GM18868 (cell line): ENCODE data around the gene TPBGL.

Experiments
- ATAC-seq: cut with Tn5 transposase; IDR thresholded peaks from one replicate; pipeline ENCODE4 v1.9.1; 2021; ENCODE audit warnings: mild to moderate bottlenecking, moderate library complexity; ENCODE audit not compliant: unreplicated experiment

Gene TPBGL

GRCh38 chr11:75240311-75241035 is at the start of gene TPBGL:
TSS of gene TPBGL (plus strand) at chr11:75240774. CDS start at chr11:75241050, 276 bp downstream.
- no peak for ATAC-seq

GRCh38 chr11:75191330-75191717 is 49.2 kb upstream of the TPBGL start:
- no peak for ATAC-seq

- ATAC-seq: no peak
These were observed 47.3 kb upstream of the TPBGL start for GRCh38 chr11:75193271-75193670.

- ATAC-seq: no peak
These were observed 46.9 kb upstream of the TPBGL start for GRCh38 chr11:75193711-75194110.

- no peak for ATAC-seq
These were observed 46.4 kb upstream of the TPBGL start for GRCh38 chr11:75194147-75194546.

GRCh38 chr11:75195167-75195962 is 45.2 kb upstream of the TPBGL start:
- ATAC-seq: no peak

GRCh38 chr11:75196426-75196825 is 44.1 kb upstream of the TPBGL start:
- ATAC-seq: no peak

- no peak for ATAC-seq
These were observed 42.9 kb upstream of the TPBGL start for GRCh38 chr11:75197512-75198277.

GRCh38 chr11:75198278-75198973 is 42.1 kb upstream of the TPBGL start:
- no peak for ATAC-seq

GRCh38 chr11:75199412-75199955 is 41.1 kb upstream of the TPBGL start:
- no peak for ATAC-seq

GRCh38 chr11:75200051-75200450 is 40.5 kb upstream of the TPBGL start:
- no peak for ATAC-seq

- ATAC-seq: no peak
These were observed 40.0 kb upstream of the TPBGL start for GRCh38 chr11:75200531-75200930.

- ATAC-seq: no peak
These were observed 38.8 kb upstream of the TPBGL start for GRCh38 chr11:75201771-75202170.

- ATAC-seq: no peak
These were observed 38.4 kb upstream of the TPBGL start for GRCh38 chr11:75202195-75202594.

GRCh38 chr11:75203138-75203537 is 37.4 kb upstream of the TPBGL start:
- ATAC-seq: no peak

GRCh38 chr11:75203641-75204011 is 36.9 kb upstream of the TPBGL start:
- ATAC-seq: no peak

- no peak for ATAC-seq
These were observed 36.4 kb upstream of the TPBGL start for GRCh38 chr11:75204012-75204674.

- ATAC-seq: peak; percentile 61
These were observed 35.6 kb upstream of the TPBGL start for GRCh38 chr11:75204685-75205563.

- ATAC-seq: no peak
These were observed 35.0 kb upstream of the TPBGL start for GRCh38 chr11:75205564-75206020.
